AG10803 (cell line): ENCODE data around the gene RNASEH2A.

Experiments used
- DNase-seq: peaks from one replicate; pipeline ENCODE4 v3.0.0; 2010; ENCODE audit warnings: low read depth
- H3K4me3 ChIP-seq: 2 replicates; pipeline ENCODE4 v1.5.1; 2011; ENCODE audit warnings: mild to moderate bottlenecking, low read length, control low read depth
- TF ChIP-seq, protein P1 (sequence below): conservative IDR thresholded peaks from 2 replicates; pipeline ENCODE4 v1.5.1; 2011; ENCODE audit warnings: mild to moderate bottlenecking, low read length, control low read depth, inconsistent platforms

The RNASEH2A gene

DNA sequence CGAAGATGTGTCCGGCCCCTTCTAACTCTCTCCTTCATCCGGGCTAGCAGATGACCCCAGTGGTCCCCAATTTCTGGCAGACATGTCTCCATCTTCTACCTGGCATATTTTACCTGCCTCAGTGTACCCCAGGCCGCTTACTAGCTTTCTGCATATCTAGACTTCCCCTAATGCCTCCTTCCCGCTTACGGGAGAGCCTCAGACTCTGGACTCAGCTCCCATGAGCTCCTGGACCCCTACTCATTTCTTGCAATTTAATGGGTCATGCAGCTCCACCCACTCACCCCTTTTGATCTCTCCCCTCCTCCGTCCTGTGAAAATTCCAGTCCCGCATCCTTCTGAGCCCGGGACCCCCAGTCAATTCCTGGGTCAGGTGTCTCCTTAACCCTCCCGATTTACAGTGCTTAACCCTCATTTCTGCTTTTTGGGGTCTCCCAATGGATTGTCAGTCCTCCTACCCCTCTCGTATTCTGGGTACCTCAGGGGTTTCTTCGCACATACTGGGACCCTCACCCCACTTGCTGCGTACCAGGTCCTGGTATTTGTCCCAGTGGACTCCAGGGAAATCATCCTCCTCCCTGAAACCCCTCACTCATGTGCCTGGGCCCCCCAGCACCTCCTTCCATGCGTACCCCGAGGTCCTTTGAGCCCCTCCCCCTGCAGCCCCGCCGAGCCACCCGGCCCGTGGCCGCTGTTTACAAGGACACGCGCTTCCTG lies 15.6 kb upstream of the RNASEH2A start:
- TF ChIP-seq, protein P1, sequence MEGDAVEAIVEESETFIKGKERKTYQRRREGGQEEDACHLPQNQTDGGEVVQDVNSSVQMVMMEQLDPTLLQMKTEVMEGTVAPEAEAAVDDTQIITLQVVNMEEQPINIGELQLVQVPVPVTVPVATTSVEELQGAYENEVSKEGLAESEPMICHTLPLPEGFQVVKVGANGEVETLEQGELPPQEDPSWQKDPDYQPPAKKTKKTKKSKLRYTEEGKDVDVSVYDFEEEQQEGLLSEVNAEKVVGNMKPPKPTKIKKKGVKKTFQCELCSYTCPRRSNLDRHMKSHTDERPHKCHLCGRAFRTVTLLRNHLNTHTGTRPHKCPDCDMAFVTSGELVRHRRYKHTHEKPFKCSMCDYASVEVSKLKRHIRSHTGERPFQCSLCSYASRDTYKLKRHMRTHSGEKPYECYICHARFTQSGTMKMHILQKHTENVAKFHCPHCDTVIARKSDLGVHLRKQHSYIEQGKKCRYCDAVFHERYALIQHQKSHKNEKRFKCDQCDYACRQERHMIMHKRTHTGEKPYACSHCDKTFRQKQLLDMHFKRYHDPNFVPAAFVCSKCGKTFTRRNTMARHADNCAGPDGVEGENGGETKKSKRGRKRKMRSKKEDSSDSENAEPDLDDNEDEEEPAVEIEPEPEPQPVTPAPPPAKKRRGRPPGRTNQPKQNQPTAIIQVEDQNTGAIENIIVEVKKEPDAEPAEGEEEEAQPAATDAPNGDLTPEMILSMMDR = no peak

DNA sequence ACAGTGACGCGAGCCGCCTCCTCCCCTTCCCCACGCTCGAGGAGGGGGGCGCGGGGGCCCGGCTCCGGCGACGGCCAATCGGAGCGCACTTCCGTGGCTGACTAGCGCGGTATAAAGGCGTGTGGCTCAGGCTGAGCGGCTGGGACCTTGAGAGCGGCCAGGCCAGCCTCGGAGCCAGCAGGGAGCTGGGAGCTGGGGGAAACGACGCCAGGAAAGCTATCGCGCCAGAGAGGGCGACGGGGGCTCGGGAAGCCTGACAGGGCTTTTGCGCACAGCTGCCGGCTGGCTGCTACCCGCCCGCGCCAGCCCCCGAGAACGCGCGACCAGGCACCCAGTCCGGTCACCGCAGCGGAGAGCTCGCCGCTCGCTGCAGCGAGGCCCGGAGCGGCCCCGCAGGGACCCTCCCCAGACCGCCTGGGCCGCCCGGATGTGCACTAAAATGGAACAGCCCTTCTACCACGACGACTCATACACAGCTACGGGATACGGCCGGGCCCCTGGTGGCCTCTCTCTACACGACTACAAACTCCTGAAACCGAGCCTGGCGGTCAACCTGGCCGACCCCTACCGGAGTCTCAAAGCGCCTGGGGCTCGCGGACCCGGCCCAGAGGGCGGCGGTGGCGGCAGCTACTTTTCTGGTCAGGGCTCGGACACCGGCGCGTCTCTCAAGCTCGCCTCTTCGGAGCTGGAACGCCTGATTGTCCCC lies 14.9 kb upstream of the RNASEH2A start, which contains the start of gene JUNB:
Gene JUNB, plus strand, starts transcription at position 142 of the 706 bp plus-strand sequence. Its CDS starts 286 bp downstream, at position 428.
- TF ChIP-seq, protein P1 = no peak

More for the DNA sequence above, 15.6 kb upstream of the RNASEH2A start:
- peak overlapping the region; percentile 99 for H3K4me3 ChIP-seq
- DNase-seq = no peak

GRCh38 chr19:12792051-12792852 lies 14.1 kb upstream of the RNASEH2A start:
- DNase-seq = peak; percentile 64
- TF ChIP-seq, protein P1 = no peak
- H3K4me3 ChIP-seq = peak overlapping the region; percentile 99

More for the DNA sequence above, 14.9 kb upstream of the RNASEH2A start, which contains the start of gene JUNB:
- DNase-seq = peak; percentile 98
- H3K4me3 ChIP-seq = peak within 1 kb of the TSS; percentile 99

DNA sequence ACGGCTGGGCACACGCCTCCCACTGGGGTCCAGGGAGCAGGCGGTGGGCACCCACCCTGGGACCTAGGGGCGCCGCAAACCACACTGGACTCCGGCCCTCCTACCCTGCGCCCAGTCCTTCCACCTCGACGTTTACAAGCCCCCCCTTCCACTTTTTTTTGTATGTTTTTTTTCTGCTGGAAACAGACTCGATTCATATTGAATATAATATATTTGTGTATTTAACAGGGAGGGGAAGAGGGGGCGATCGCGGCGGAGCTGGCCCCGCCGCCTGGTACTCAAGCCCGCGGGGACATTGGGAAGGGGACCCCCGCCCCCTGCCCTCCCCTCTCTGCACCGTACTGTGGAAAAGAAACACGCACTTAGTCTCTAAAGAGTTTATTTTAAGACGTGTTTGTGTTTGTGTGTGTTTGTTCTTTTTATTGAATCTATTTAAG lies 13.5 kb upstream of the RNASEH2A start:
- H3K4me3 ChIP-seq = peak overlapping the region; percentile 99
- TF ChIP-seq, protein P1 = no peak
- DNase-seq = no peak

DNA sequence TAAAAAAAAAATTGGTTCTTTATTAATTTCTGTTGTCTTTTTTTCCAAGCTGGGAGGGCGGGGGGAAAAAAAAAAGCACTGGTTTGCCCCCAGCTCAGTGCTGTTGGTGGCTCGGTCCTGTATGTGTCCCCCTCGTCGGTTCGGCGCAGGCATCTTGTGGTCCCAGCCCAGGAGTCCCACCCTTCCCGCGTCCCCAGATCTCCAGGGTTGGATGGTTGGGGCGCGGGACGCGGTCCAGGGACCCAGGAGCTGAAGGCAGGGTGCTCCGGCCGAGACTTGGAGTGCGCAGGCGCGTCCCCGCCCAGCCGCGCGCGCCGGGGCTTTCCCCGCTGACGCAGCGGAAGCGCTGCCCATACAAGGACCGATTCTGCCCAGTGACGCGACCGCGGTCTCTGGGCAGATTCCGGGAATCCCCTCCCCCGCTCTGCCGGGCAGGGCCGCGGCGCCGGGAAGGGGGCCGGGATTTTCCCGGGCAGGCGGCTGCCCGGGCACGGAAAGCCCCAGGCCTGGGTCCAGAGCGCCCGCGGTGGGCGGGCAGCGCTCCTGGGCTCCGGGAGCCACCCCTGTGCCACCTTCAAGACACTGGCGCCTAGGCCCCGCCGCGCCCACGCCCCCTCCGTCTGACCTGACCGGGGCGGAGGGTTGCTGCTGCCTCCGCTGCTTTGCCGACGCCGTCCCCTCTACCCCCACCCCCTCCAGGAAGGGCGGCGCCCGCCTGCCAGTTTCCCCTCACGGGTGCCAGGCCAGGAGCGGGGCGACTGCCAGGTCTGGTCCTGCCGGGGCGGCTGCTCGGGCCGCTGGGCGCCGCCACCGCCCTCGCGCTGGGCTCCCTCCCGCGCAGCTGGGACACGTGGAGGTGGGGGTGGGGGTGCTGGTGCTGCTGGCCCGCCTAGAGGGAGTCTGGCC lies 12.8 kb upstream of the RNASEH2A start:
- H3K4me3 ChIP-seq = peak overlapping the region; percentile 99
- DNase-seq = peak; percentile 92
- TF ChIP-seq, protein P1 = 0 out of 2 replicates have a peak, but pooled peaks have one; percentile 3
